GM18868 (cell line): ENCODE data around the gene ZNF709.
A peak's percentile ranks its signal among the peaks of the same experiment; 100 is the strongest.
"Not testable (repeated sequence)": the region's sequence is repeated elsewhere in the genome, so short reads cannot be mapped to it uniquely, and the experiment has no call there.

Experiments
- ATAC-seq: cut with Tn5 transposase; IDR thresholded peaks from one replicate; pipeline ENCODE4 v1.9.1; 2021; ENCODE audit warnings: mild to moderate bottlenecking, moderate library complexity; ENCODE audit not compliant: unreplicated experiment

ZNF709 gene

GRCh38 chr19:12464139-12464538 lies 20.5 kb downstream of the ZNF709 start:
- not testable (repeated sequence) for ATAC-seq

GRCh38 chr19:12453495-12453894 lies 31.1 kb downstream of the ZNF709 start:
- no peak for ATAC-seq

GRCh38 chr19:12450844-12451243 lies 33.8 kb downstream of the ZNF709 start:
- ATAC-seq, result no peak

- no peak for ATAC-seq
Measured at GRCh38 chr19:12448808-12449207, 35.8 kb downstream of the ZNF709 start.

GRCh38 chr19:12440541-12441316 lies 43.9 kb downstream of the ZNF709 start, which contains the start of gene ZNF443:
Gene ZNF443 (minus strand): TSS chr19:12441021. CDS start chr19:12440914, 107 bp downstream.
- peak; percentile 99 for ATAC-seq

DNA sequence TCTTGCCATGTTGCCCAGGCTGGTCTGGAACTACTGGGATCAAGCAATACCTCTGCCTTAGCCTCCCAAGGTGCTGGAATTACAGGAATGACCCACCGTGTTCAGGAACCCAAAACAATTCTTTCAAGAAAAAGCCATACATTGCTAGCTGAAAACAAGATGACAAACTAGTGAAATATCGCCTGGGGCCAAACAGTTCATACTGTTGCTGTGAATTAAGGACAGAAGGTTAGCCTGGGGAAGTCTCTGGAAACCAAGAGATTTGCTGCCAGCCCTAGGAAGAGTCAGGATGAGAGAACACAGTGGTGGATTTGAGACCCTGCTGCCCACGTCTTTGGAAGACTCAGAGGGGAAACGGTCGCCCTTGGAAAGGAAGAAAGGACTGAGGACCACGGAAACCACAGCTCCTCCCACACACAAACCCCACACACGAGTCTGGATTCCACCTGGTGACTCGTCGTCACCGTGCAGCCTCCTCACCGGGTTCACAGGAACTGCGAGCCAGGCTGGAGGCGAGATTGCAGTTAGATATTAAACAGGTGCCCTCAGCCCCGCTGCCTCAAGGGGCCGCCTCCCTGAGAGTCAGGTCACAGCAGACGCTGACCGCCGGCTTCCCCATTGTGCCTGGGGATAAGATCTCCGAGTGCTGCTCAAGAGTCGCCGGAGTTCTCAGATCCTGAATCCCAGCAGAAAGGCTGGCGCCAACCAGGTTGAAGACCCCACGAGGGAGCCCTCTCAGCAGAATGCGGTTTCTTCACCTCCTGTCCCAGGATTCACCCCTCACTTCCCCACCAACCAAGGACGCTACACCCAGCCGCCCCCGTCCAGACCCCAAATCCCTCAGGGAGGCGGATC lies 44.7 kb downstream of the ZNF709 start:
- not testable (repeated sequence) for ATAC-seq

- not testable (repeated sequence) for ATAC-seq
Measured at GRCh38 chr19:12430726-12431299, 53.8 kb downstream of the ZNF709 start.

GRCh38 chr19:12425888-12426274 lies 58.7 kb downstream of the ZNF709 start:
- ATAC-seq, result no peak

- no peak for ATAC-seq
Measured at GRCh38 chr19:12425236-12425887, 59.3 kb downstream of the ZNF709 start.

DNA sequence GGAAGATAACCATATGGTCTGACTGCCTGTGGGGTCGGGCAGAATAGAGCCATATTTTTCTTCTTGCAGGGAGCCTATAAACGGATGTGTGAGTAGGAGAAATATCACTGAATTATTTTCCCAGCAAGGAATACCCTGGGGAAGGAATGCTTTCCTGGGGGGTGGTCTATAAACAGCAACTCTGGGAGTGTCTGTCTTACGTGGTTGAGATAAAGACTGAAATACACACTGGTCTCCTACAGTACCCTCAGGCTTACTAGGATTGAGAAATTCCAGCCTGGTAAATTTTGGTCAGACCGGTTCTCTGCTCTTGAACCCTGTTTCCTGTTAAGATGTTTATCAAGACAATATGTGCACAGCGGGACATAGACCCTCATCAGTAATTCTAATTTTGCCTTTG lies 67.3 kb downstream of the ZNF709 start:
- not testable (repeated sequence) for ATAC-seq

GRCh38 chr19:12411893-12412292 lies 72.7 kb downstream of the ZNF709 start:
- no peak for ATAC-seq
